Suprapubic skin (tissue), 4 donors: ENCODE data around the gene GCSH. TPM values are rescaled to one million over a fixed set of nuclear protein-coding genes. Genes with fewer than 3 reads are reported as not detected.

Experiments used
- DNase-seq, 2 donors: peaks; one replicate each; pipeline ENCODE4 v3.0.0-alpha.2; 2019; ENCODE audit warnings: low spot score in 2 of 2
- H3K27ac ChIP-seq: fragments of 200-600 bp; sonication (generic); one replicate; pipeline ENCODE4 v1.5.1; 2019
- H3K27me3 ChIP-seq: fragments of 200-600 bp; sonication (generic); one replicate; pipeline ENCODE4 v1.5.1; 2019
- H3K36me3 ChIP-seq: fragments of 200-600 bp; sonication (generic); one replicate; pipeline ENCODE4 v1.5.1; 2019
- H3K4me1 ChIP-seq: fragments of 200-600 bp; sonication (generic); one replicate; pipeline ENCODE4 v1.5.1; 2019
- H3K4me3 ChIP-seq: fragments of 200-600 bp; sonication (generic); one replicate; pipeline ENCODE4 v1.5.1; 2019; ENCODE audit warnings: mild to moderate bottlenecking
- H3K9me3 ChIP-seq: fragments of 200-600 bp; sonication (generic); one replicate; pipeline ENCODE4 v1.5.1; 2019
- EP300 ChIP-seq: sonication (generic); formaldehyde crosslinking; IDR thresholded peaks from one replicate; pipeline ENCODE4 v1.6.1; 2017; ENCODE audit warnings: antibody characterized with exemption
- POLR2A ChIP-seq, 2 donors: fragments of 450-650 bp; IDR thresholded peaks; one replicate each; pipeline ENCODE4 v1.6.1; 2017; ENCODE audit warnings: antibody characterized with exemption in 2 of 2, mild to moderate bottlenecking in 2 of 2, moderate library complexity in 2 of 2
- POLR2AphosphoS5 ChIP-seq, 3 donors: sonication (generic); formaldehyde crosslinking; IDR thresholded peaks; one replicate each; pipeline ENCODE4 v1.6.1; 2017; ENCODE audit warnings: antibody characterized with exemption in 3 of 3
- WGBS: methylation state at CpG from one replicate; pipeline ENCODE4 v1.1.5; 2018; 5-methylcytosine and 5-hydroxymethylcytosine counted together
- total RNA-seq, 4 donors: library from RNA; depleted of rRNA; stranded (reverse); fragments of >200 nt; gene quantifications; one replicate each; pipeline ENCODE4 v1.1.0, GENCODE V29; 2016
- TF ChIP-seq, protein P1 (sequence below), 2 donors: fragments of 200-600 bp in 1 of 2; fragments of 450-650 bp in 1 of 2; sonication (generic) in 1 of 2; IDR thresholded peaks; one replicate each; pipeline ENCODE4 v1.5.1; 2016 to 2019; ENCODE audit warnings: antibody characterized with exemption in 2 of 2, mild to moderate bottlenecking in 1 of 2, moderate library complexity in 1 of 2

GCSH gene
- total RNA-seq, 4 donors from 2014 or later, result 4.7 to 16.6 (median 10.2) TPM

DNA sequence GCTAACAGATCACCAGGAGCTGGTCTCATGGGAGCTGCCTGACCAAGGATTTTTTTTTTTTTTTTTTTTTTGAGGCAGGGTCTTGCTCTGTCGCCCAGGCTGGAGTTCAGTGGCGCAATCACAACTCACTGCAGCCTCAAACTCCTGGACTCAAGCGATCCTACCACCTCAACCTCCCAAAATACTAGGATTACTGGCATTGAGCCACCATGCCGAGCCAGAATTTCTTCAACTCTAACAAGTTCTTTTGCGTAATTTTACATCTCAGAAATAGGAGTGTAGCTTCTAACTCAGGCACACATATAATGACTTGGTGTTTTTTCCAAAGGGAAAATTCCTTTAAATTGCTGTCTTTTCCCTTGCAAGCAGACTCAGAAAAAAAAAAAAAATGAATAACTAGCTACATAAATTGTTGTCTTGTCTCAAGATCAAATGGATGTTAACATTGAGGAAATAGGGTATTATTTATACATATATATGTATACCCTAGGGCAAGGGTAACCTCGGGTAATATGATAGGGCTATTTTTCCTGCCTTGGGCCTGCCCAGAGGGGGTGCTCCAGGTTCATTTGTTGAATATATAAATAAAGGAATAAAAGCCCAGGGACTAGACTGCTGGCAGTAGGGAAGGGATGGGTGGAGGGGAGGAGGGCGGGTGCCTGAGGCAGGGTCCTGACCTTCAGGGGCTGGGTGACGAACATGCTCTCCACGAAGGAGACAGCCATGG, 42.8 kb upstream of the GCSH start:
- H3K27ac ChIP-seq, result no peak overlapping the region
- TF ChIP-seq POLR2A (IDR thresholded peaks at IDR 0.05) (no peak), POLR2AphosphoS5 (IDR thresholded peaks at IDR 0.05) (no peak), EP300 (no peak)
- TF ChIP-seq, protein P1, sequence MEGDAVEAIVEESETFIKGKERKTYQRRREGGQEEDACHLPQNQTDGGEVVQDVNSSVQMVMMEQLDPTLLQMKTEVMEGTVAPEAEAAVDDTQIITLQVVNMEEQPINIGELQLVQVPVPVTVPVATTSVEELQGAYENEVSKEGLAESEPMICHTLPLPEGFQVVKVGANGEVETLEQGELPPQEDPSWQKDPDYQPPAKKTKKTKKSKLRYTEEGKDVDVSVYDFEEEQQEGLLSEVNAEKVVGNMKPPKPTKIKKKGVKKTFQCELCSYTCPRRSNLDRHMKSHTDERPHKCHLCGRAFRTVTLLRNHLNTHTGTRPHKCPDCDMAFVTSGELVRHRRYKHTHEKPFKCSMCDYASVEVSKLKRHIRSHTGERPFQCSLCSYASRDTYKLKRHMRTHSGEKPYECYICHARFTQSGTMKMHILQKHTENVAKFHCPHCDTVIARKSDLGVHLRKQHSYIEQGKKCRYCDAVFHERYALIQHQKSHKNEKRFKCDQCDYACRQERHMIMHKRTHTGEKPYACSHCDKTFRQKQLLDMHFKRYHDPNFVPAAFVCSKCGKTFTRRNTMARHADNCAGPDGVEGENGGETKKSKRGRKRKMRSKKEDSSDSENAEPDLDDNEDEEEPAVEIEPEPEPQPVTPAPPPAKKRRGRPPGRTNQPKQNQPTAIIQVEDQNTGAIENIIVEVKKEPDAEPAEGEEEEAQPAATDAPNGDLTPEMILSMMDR (IDR thresholded peaks at IDR 0.05), result no peak
- 61% methylated on average over 9 of the region's 9 CpGs for WGBS
- H3K27me3 ChIP-seq, result no peaks in the 10 kb centered on the region
- H3K36me3 ChIP-seq, result peaks cover 4% of the 10 kb centered on the region
- H3K9me3 ChIP-seq, result no peaks in the 10 kb centered on the region
- DNase-seq, result no peak
- no peaks in the 10 kb centered on the region for H3K4me1 ChIP-seq
- H3K4me3 ChIP-seq, result no peak overlapping the region

DNA sequence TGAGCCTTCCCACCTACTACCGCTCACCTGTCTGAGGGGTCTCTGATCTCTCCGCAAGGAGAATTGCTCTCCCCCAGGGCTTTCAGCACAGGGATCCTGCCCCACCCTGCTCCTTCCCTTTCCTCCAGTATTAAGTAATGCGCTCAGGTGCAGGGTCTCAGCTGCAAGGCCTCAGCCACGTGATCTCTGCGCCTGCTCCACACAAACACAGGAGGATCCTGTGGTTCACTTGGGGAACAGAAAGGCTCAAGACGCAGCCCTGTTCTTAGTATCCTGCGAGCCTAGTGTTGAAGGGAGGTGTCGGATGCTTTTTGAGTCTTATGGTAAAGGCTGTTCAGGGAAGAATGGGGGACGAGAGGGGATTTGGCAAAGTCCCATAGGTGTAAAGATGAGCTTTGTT, 41.6 kb upstream of the GCSH start:
- 73% methylated on average over 6 of the region's 9 CpGs for WGBS
- Histone ChIP-seq H3K27ac (no peak overlapping the region), H3K27me3 (no peaks in the 10 kb centered on the region), H3K4me3 (no peak overlapping the region), H3K9me3 (no peaks in the 10 kb centered on the region), H3K36me3 (peaks cover 4% of the 10 kb centered on the region), H3K4me1 (no peaks in the 10 kb centered on the region)
- no peak for DNase-seq
- TF ChIP-seq POLR2A (IDR thresholded peaks at IDR 0.05) (no peak), EP300 (no peak), POLR2AphosphoS5 (IDR thresholded peaks at IDR 0.05) (no peak)
- TF ChIP-seq, protein P1 (IDR thresholded peaks at IDR 0.05), result no peak

DNA sequence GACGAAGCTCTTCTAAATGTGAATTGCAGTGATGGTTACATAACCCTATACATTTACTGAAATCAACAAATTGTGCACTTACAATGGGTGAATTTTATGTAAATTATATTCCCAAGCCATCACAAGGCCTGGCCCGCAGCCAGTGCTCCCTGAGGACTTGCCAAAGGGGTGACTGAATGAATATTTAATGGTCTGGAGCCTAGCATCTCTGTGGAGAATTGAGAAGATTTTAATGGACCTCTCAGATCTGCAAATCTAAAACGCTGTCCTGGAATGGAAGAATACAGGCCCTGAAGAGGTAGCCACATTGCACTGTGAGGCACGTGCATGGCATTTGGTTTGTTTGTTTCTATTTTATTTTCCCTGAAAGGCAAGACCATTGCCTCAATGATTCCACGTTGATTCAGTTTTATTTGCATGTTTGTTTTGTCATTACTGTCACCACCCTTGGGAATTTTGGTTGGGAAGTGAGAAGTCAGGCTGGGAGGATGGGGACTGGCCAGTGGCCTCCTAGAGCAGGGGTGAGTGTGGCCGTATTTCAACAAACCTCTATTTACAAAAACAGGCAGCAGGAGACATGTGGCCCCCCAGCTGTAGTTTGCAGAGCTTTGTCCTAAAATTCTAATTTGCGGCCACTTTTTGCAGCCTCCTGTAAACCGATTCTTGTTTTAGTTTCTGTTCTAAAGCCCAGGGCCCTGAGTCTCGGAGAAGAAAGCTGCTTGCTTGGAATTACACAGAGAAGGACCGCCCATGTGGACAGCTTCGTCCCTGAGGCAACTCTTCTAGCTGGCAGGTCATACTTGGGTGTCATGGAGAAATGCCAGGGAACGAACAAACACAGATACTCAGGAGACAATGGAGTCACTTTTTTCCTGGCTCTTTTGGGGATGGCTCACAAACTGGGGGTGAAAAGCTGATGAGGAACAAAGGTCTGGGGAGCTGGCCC, 40.5 kb upstream of the GCSH start:
- H3K9me3 ChIP-seq, result no peaks in the 10 kb centered on the region
- TF ChIP-seq POLR2A (IDR thresholded peaks at IDR 0.05) (no peak), POLR2AphosphoS5 (IDR thresholded peaks at IDR 0.05) (no peak)
- TF ChIP-seq, protein P1 (IDR thresholded peaks at IDR 0.05), result no peak
- 55% methylated on average over 12 of the region's 12 CpGs for WGBS
- DNase-seq, result no peak
- H3K36me3 ChIP-seq, result peaks cover 4% of the 10 kb centered on the region
- H3K27ac ChIP-seq, result no peak overlapping the region
- H3K27me3 ChIP-seq, result no peaks in the 10 kb centered on the region
- H3K4me1 ChIP-seq, result no peaks in the 10 kb centered on the region
- no peak overlapping the region for H3K4me3 ChIP-seq

DNA sequence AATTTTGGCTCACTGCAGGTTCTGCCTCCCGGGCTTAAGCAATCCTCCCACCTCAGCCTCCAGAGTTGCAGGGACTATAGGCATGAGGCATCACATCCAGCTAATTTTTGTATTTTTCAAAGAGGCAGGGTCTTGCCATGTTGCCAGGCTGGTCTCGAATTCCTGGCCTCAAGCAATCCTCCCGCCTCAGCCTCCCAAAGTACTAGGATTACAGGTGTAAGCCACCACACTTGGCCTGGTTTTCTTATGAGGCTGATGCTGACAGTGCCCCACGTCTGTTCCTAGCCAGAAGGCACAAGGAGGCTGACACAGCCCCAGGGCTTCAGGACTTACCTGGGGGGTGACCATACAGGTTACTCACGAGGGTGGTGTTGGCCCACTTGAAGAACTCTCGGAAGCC, 33.9 kb upstream of the GCSH start:
- no peak for TF ChIP-seq POLR2AphosphoS5 (IDR thresholded peaks at IDR 0.05)
- no peak for TF ChIP-seq EP300
- no peak for TF ChIP-seq POLR2A (IDR thresholded peaks at IDR 0.05)
- TF ChIP-seq, protein P1 (IDR thresholded peaks at IDR 0.05), result no peak
- H3K4me3 ChIP-seq, result no peak overlapping the region
- H3K9me3 ChIP-seq, result no peaks in the 10 kb centered on the region
- no peak overlapping the region for H3K27ac ChIP-seq
- H3K27me3 ChIP-seq, result no peaks in the 10 kb centered on the region
- H3K36me3 ChIP-seq, result peaks cover 4% of the 10 kb centered on the region
- no peaks in the 10 kb centered on the region for H3K4me1 ChIP-seq
- DNase-seq, result no peak
- 91% methylated on average over 5 of the region's 6 CpGs for WGBS
